GM18951 (cell line): Measurements from ENCODE around the gene ACE.

Experiments
- POLR2A ChIP-seq: IDR thresholded peaks from 4 replicates; pipeline ENCODE4 v1.6.1; 2011; ENCODE audit warnings: mild to moderate bottlenecking; ENCODE audit not compliant: insufficient read length, insufficient read depth; ENCODE audit errors: extremely low read depth
- in situ Hi-C: fragments of 300-500 bp; cut with MboI; formaldehyde crosslinking; loops from one replicate; pipeline ENCODE4 v1.12.0; 2022; ENCODE audit warnings: low sequenced_read_pairs, mixed read lengths, inconsistent platforms; ENCODE audit not compliant: unreplicated experiment

ACE gene

DNA sequence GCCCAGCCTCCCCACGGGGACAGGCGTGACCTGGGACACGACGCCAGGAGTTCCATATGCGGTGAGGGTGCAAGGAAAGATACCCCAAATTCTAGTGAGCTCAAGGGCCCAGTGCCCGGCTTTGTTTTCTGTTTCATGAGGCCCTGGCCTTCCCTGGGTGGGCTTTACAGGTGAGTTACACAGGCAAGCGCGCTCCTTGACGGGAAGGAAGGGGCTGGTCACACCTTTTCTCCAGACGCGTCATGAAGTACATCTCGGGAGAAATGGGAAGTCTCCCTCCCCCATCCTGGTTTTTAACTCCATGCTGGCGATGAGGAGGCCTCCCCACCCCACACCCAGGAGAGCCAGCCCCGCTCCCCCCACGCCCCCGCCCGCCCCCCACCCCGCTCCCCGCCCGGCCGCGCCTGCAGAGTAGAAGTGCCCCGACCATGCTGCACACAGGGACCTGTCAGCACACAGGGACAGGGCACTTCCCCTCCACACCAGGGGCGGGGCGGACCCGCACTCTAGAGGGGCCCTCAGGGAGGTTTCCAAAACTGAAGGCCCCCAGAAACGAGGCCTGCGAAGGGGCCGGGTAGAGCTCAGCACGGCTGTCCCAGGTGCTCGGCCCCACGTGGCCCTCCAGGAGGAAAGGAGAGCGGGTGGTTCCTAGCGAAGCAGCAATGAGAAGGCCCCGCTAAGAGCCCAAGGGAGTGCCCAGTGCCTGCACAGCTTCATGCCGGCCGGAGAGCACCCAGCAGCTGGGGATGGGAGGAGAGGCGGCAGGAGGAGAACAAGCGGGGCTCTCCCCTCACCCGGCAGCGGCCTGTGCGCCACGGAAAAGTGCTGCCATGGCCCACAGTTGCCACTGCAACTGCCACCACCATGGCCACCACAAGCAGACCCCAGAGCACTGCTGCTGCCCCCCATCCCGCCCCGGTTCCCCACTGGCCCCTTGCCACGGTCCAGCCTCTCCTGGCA is 38.5 kb upstream of the ACE start:
- in situ Hi-C loops, result no loop called here

DNA sequence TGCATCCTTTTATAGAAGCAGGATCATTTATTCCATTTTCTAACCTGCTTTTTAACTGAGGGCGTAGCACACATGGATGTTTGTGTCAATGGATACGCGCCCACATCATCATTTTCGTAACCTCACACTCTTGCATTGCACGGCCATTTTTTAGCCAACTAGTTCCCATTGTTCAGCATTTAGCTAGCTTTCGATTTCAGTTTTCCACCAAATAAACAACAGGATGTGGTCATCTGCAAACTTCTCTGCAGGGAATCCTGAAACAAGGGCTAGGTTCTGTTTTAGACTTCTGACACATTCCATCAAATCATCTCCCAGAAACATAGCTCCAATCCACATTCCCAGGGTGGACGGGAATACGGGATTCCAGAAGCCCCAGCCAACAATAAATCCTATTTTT is 37.2 kb upstream of the ACE start:
- TF ChIP-seq POLR2A, result no peak
- in situ Hi-C loops, result no loop called here

More for the DNA sequence above, 38.5 kb upstream of the ACE start:
- TF ChIP-seq POLR2A, result no peak

DNA sequence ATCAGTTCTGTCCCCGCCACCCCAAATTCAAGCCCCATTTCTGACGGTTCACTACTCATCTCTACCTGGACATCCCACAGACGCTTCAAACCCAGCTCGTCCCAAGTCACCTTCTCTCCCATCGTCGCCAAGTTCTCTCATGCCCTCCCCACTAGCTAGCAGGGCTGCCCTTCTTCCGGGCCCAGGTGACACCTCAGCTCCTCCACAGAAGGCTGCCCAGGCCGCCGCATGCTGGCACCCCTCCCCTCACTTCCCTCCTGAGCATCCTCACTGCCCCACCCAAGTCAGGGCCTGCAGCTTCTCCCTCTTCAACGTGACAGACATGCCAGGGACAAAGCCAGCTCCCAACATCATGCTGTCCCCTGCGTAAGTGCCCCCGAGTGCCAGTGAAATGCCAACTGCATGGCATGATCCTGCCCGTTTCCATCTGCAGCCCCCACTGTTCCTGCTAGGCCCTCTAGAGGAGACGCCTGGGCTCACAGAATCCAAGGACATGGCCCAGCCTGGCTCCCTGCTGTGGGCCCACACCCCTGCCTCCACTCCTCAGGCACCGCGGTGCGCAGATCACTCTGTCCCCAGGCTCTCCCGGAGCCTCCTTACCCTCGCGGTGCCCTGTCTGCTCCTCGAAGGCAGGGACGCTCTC is 36.6 kb upstream of the ACE start:
- in situ Hi-C loops, result no loop called here
- no peak for TF ChIP-seq POLR2A

DNA sequence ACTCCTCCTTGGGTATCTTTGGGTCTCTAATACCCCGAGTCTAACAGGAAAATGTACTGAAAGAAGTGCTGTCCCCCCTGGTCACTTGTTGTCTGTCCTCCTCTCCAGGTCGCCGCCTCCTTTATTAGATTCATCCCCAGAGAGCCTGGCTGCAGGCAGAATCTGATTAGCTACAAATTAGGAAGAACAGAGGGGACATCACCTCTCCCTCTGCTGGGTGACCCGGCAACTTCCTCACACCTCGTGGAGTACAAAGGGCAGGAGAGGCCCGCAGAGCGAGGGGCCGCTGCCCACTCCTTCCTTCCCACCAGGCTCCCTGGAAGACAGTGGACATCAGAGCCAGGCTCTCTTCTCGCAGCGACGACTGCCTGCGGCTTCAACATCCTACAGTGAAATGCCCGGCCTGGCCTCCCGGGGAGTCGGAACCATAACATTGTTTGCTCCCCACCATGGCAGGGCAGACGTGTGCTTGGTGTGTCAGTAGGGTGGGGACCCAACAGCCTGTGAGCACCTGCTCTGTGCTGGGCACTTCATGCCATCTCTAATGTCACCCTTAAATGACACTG is 36.0 kb upstream of the ACE start:
- no peak for TF ChIP-seq POLR2A
- in situ Hi-C loops, result no loop called here

DNA sequence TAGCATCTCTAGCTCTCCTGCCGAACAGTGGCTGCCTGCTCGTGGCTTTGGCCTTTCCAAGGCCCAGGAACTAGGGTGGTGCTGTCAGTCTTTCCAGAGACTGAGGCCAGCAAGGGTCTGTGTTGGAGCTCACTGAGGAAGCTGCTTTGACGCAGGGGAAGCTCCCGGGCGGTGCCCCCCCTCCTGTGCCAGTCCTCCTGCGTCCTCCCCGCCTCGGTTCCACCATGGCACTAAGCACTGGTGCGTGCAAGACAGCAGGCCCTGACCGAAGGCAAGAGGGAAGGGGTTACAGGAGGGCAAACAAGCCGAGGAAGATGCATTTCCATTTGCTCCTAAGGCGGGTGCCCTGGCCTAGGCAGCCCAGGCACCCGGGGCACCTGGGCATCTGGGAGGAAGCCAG is 35.2 kb upstream of the ACE start:
- TF ChIP-seq POLR2A, result no peak
- in situ Hi-C loops, result no loop called here

DNA sequence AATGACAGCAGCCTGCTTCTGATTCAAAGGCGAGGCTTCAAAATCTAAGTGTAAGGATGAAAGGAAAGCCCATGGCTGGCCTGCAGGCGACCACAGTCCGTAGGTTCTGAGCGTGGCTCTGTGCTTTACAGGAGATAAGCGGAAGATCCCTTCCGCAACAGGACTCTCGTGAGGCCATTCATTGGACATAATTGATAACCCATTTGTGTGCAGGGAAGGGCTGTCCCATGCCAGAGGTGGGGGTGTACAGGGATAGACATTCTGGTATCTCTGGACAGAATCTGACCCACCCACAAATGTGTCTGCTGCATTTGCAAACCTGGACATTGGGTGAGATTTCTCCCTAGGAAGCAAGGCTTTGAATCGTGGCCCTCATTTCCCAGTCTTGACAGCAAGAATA is 34.8 kb upstream of the ACE start:
- TF ChIP-seq POLR2A, result no peak
- in situ Hi-C loops, result no loop called here

DNA sequence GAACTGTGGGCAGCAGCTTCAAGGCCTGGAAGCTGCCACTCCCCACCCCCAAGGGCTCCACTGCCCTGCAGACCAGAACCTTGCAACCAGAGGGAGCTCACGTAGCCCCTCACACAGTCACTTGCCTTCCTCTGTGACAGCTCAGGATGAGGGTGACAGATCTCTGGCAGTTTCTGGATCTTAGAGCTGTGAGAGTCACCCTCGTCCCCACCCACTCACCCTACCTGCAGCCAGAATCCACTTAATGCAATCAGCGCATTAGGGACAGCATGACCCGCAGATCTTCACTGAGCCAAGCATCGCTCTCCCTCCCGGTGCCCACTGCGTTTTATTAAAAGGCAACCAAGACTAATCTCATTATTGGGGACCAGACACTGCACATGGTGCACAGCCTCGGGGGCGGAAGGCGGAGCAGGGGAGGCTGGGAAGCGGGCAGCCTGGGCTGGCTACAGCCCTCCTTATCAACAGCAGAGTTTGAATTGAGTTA is 34.3 kb upstream of the ACE start:
- TF ChIP-seq POLR2A, result no peak
- in situ Hi-C loops, result no loop called here

DNA sequence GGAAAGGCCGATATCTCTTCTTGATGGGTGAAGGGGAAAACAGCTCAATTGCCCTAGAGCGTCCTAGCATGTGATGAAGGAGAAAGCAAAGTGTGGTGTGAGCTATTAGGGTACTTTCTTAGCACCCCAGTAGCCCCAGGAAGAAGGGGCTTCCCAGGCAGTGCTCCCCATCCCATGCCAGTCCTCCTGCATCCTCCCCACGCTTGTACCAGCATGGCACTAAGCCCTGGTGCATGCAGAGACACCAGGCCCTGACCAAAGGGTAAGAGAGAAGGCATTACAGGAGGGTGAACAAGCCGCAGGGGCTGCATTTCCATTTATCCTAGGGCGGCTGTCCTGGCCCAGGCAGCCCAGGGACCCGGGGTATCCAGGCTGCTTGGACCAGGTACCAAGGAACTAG is 33.8 kb upstream of the ACE start:
- in situ Hi-C loops, result no loop called here
- no peak for TF ChIP-seq POLR2A

DNA sequence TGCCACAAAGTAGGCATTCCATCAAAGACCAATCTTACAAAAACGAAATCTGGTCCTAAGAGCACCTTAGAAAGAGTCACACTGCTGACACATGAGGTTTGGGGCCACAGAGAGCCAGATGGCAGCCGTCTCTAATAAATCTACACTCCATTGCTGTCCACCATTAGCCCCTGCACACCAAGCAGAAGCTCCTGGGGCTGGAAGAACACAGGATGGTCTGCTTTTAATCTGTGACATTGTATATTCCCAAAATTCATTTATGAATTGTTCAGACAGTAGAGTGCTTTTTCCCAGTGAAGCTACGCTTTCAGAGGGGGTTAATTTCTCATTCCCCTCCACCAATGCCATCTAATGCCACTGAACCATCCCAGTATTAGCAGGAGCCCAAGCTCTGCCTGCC is 32.4 kb upstream of the ACE start:
- no peak for TF ChIP-seq POLR2A
- in situ Hi-C loops, result no loop called here

DNA sequence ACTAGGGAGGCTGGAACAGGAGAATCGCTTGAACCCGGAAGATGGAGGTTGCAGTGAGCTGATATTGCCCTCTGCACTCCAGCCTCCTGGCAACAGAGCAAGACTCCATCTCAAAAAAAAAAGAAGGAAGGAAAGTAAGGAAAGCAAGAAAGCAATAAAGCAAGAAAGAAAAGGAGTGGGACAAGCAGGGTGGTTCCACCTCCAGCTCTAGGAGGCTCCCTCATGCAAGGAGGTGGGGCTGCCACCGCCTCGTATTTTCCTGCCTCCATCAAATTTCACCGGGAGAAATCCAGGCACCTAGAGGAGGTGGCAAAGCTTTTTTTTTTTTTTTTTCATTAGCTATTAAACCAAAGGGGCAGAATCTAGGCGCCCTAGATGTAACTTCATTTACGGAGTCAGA is 31.8 kb upstream of the ACE start:
- in situ Hi-C loops, result no loop called here
- no peak for TF ChIP-seq POLR2A

DNA sequence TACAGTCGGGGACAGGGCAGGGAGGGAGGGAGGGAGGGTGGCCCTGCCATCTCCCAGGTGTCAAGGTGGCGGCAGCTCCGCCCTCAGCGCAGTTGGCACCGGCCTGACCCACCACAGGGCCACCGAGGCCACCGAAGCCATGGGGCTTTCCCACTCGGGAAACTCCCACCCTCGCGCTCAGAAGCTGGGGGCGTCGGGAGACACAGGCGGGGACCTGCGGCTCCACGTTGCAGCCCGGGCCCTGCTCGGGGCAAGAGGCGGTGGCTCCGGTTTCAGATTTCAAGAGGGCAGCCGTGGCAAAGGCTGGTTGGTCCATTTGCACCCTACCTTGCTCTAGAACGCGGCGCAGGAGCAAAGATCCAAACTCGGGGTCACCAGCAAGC is 31.3 kb upstream of the ACE start:
- in situ Hi-C loops, result no loop called here

DNA sequence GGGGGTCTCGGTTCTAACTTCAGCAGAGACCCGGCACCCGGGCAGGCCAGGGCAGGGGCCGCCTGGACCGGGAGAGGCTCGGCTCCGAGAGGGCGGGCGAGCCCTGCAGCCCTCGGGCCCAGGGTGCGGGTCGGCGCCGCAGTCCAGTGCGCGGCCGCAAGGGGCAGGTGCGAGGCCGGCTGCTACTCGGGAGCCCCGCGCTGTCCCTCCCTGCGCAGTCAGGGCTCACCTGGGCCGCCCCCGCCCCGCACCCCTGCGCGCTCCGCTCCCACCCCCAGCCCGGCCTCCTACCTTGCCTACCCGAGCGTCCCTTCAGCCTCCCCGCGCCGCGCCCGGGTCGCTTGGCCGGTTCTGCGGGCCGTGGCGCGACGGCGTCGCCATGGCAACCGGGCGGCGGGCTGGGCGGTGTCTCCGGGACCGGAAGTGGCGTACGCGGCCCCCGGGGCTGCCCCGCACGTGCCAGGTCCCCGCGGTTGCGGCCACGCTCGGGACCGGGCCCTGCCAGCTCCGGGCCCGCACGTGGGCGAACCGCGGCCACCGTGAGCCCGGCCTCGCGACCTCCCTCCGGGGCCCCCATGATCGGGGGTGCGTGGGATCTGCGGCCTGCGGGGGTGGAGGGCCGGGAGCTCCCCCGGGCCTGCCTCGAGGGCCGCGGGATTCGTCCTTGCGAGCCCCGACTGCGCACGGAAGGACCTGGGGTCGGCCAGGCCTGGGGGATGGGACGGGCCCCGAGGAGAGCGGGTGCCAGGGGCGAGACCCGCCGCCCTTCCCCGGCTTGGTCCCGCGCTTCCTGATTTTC is 30.7 kb upstream of the ACE start, which contains the start of gene CYB561:
CYB561 (minus strand) TSS at position 353 of the 799 bp plus-strand sequence. CDS start 8,759 bp downstream, outside the sequence.
- in situ Hi-C loops, result no loop called here
- TF ChIP-seq POLR2A, result peak; percentile 42

More for the DNA sequence above, 31.3 kb upstream of the ACE start:
- TF ChIP-seq POLR2A, result no peak
